ENCODE measurements around the gene WDFY2. TPM values are rescaled to one million over a fixed set of nuclear protein-coding genes. Genes with fewer than 3 reads are reported as not detected.

The WDFY2 gene
- total RNA-seq, 1 donor from 2014 or later = 20.7 TPM

DNA sequence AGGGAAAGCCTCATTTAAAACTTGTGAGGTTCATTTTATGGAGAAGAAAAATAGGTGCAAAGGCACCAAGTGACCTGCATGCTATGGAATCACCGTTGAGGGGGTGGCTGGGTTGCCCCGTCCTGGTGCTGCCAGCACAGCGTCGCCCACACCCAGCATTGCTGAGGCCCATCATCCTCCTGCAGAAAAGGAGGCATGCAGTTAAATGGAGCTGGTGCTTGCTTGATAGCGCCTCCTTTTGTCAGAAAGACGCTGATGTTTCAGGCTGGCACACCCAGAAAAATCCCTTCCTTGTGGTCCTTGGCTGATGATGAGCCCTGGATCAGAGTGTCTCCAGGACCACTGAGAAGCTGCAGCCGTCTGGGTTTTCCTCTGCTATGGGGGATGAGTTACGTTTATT is 182.8 kb downstream of the WDFY2 start:
- H3K27me3 Mint-ChIP-seq (ENCODE audit: low read depth) = no peaks in the 10 kb centered on the region
- no peak for DNase-seq (ENCODE audit: low read depth, low spot score)
- H3K9me3 Mint-ChIP-seq = no peaks in the 10 kb centered on the region
- no peak overlapping the region for H3K27ac Mint-ChIP-seq (ENCODE audit: unreplicated experiment)
- TF ChIP-seq, protein P1, sequence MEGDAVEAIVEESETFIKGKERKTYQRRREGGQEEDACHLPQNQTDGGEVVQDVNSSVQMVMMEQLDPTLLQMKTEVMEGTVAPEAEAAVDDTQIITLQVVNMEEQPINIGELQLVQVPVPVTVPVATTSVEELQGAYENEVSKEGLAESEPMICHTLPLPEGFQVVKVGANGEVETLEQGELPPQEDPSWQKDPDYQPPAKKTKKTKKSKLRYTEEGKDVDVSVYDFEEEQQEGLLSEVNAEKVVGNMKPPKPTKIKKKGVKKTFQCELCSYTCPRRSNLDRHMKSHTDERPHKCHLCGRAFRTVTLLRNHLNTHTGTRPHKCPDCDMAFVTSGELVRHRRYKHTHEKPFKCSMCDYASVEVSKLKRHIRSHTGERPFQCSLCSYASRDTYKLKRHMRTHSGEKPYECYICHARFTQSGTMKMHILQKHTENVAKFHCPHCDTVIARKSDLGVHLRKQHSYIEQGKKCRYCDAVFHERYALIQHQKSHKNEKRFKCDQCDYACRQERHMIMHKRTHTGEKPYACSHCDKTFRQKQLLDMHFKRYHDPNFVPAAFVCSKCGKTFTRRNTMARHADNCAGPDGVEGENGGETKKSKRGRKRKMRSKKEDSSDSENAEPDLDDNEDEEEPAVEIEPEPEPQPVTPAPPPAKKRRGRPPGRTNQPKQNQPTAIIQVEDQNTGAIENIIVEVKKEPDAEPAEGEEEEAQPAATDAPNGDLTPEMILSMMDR (conservative IDR thresholded peaks at IDR 0.05) = no peak
- no peak overlapping the region for H3K4me3 Mint-ChIP-seq
- no peaks in the 10 kb centered on the region for H3K36me3 Mint-ChIP-seq (ENCODE audit: low read depth)
- peaks cover 4% of the 10 kb centered on the region for H3K4me1 Mint-ChIP-seq

- Mint-ChIP-seq H3K27me3 (ENCODE audit: low read depth) (no peaks in the 10 kb centered on the region), H3K4me3 (no peak overlapping the region), H3K4me1 (peaks cover 4% of the 10 kb centered on the region), H3K9me3 (no peaks in the 10 kb centered on the region), H3K27ac (ENCODE audit: unreplicated experiment) (peak overlapping the region; percentile 67), H3K36me3 (ENCODE audit: low read depth) (no peaks in the 10 kb centered on the region)
- TF ChIP-seq, protein P1 (conservative IDR thresholded peaks at IDR 0.05) = peak; percentile 38
- no peak for DNase-seq (ENCODE audit: low read depth, low spot score)
Measured at GRCh38 chr13:51768378-51768921, 184.2 kb downstream of the WDFY2 start.

DNA sequence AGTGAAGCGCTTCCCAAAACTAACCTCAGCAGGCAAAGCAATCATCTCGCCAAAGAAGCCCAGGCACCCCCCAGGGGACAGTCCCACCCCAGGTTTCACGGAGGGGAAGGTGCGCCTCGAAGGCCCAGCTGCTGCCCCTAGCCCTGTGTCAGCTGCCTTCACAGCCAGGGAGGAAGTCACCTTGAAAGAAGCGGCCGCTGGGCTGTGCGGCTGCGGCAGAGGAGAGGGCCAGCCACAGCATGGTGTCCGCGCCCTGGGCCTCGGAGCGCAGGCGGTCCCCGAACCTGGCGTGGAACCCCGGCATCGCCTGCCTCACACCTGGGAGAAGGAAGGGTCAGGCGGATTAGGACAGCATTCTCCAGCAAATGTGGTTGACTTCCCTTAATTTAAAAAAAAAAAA is 184.7 kb downstream of the WDFY2 start:
- Mint-ChIP-seq H3K4me3 (no peak overlapping the region), H3K27me3 (ENCODE audit: low read depth) (no peaks in the 10 kb centered on the region), H3K36me3 (ENCODE audit: low read depth) (no peaks in the 10 kb centered on the region), H3K9me3 (no peaks in the 10 kb centered on the region), H3K27ac (ENCODE audit: unreplicated experiment) (no peak overlapping the region), H3K4me1 (peaks cover 3% of the 10 kb centered on the region)
- no peak for DNase-seq (ENCODE audit: low read depth, low spot score)
- TF ChIP-seq, protein P1 (conservative IDR thresholded peaks at IDR 0.05) = no peak

- Mint-ChIP-seq H3K27ac (ENCODE audit: unreplicated experiment) (peak overlapping the region; percentile 58), H3K27me3 (ENCODE audit: low read depth) (no peaks in the 10 kb centered on the region), H3K36me3 (ENCODE audit: low read depth) (no peaks in the 10 kb centered on the region), H3K9me3 (no peaks in the 10 kb centered on the region), H3K4me1 (no peaks in the 10 kb centered on the region), H3K4me3 (no peak overlapping the region)
- DNase-seq (ENCODE audit: low read depth, low spot score) = no peak
- TF ChIP-seq, protein P1 (conservative IDR thresholded peaks at IDR 0.05) = no peak
Measured at GRCh38 chr13:51769455-51770127, 185.3 kb downstream of the WDFY2 start.

- no peaks in the 10 kb centered on the region for H3K27me3 Mint-ChIP-seq (ENCODE audit: low read depth)
- H3K9me3 Mint-ChIP-seq = no peaks in the 10 kb centered on the region
- no peaks in the 10 kb centered on the region for H3K36me3 Mint-ChIP-seq (ENCODE audit: low read depth)
- H3K27ac Mint-ChIP-seq (ENCODE audit: unreplicated experiment) = peak overlapping the region; percentile 62
- no peaks in the 10 kb centered on the region for H3K4me1 Mint-ChIP-seq
- H3K4me3 Mint-ChIP-seq = no peak overlapping the region
- TF ChIP-seq, protein P1 (conservative IDR thresholded peaks at IDR 0.05) = no peak
- DNase-seq (ENCODE audit: low read depth, low spot score) = no peak
Measured at GRCh38 chr13:51770160-51770559, 185.9 kb downstream of the WDFY2 start.
